DOHH2 (cell line): Measurements from ENCODE around the gene APOD.

Experiments used
- CTCF ChIP-seq: fragments of 200-600 bp; sonication (generic); IDR thresholded peaks from one replicate; pipeline ENCODE4 v1.5.1; 2014; ENCODE audit warnings: antibody characterized with exemption, mild to moderate bottlenecking, low read depth, low read length; ENCODE audit not compliant: poor library complexity, severe bottlenecking
- EZH2phosphoT487 ChIP-seq: fragments of 200-600 bp; sonication (generic); IDR thresholded peaks from 2 replicates; pipeline ENCODE4 v1.6.1; 2017; ENCODE audit warnings: borderline replicate concordance, mild to moderate bottlenecking, antibody characterized with exemption, low read length, moderate library complexity, mixed read lengths

- TF ChIP-seq CTCF (no peak), EZH2phosphoT487 (no peak)
Observed at GRCh38 chr3:195548006-195548405, 35.7 kb downstream of the APOD start.
